Right forelimb (tissue), 1 donor: ENCODE results near the gene EP400.
A peak's percentile ranks its signal among the peaks of the same experiment; 100 is the strongest.

ENCODE experiments used
- DNase-seq: peaks from one replicate; pipeline ENCODE4 v3.0.0-alpha.2; 2018

The EP400 gene

GRCh38 chr12:131913666-131914065 is 36.1 kb upstream of the EP400 start:
- DNase-seq: peak; percentile 26

- DNase-seq: peak; percentile 21
Observed at GRCh38 chr12:131914179-131914702, 35.5 kb upstream of the EP400 start.

GRCh38 chr12:131915000-131915689 is 34.6 kb upstream of the EP400 start:
- DNase-seq: peak; percentile 25

- peak; percentile 37 for DNase-seq
Observed at GRCh38 chr12:131915823-131916222, 33.9 kb upstream of the EP400 start.

GRCh38 chr12:131916306-131917138 is 33.2 kb upstream of the EP400 start:
- DNase-seq: peak; percentile 34

GRCh38 chr12:131917139-131917710 is 32.5 kb upstream of the EP400 start:
- DNase-seq: no peak

GRCh38 chr12:131917711-131918306 is 31.9 kb upstream of the EP400 start:
- no peak for DNase-seq

- DNase-seq: no peak
Observed at GRCh38 chr12:131918311-131919050, 31.3 kb upstream of the EP400 start.

- DNase-seq: no peak
Observed at GRCh38 chr12:131919051-131919347, 30.7 kb upstream of the EP400 start.

- no peak for DNase-seq
Observed at GRCh38 chr12:131919366-131920156, 30.2 kb upstream of the EP400 start.

GRCh38 chr12:131920157-131920508 is 29.6 kb upstream of the EP400 start:
- no peak for DNase-seq

GRCh38 chr12:131920902-131921840 is 28.6 kb upstream of the EP400 start:
- no peak for DNase-seq

GRCh38 chr12:131921866-131922769 is 27.6 kb upstream of the EP400 start:
- no peak for DNase-seq

- no peak for DNase-seq
Observed at GRCh38 chr12:131922772-131923171, 27.0 kb upstream of the EP400 start.

- no peak for DNase-seq
Observed at GRCh38 chr12:131923260-131923659, 26.5 kb upstream of the EP400 start.

- no peak for DNase-seq
Observed at GRCh38 chr12:131927110-131928079, 22.3 kb upstream of the EP400 start.

GRCh38 chr12:131928080-131928710 is 21.5 kb upstream of the EP400 start:
- no peak for DNase-seq
